G401.6 (cell line): ENCODE results near the gene RAB3GAP1.
"Not testable (repeated sequence)": the region's sequence is repeated elsewhere in the genome, so short reads cannot be mapped to it uniquely, and the experiment has no call there.

Experiments
- FAIRE-seq: peaks from 2 replicates; lab custom pipeline; 2012; peaks lifted over from hg19 to GRCh38; lab: Jason Lieb, UNC

Gene RAB3GAP1

GRCh38 chr2:135105513-135106316 lies 53.6 kb downstream of the RAB3GAP1 start:
- not testable (repeated sequence) for FAIRE-seq

- FAIRE-seq, result no peak
Measured at GRCh38 chr2:135113322-135113721, 61.2 kb downstream of the RAB3GAP1 start.

GRCh38 chr2:135119582-135119981 lies 67.5 kb downstream of the RAB3GAP1 start:
- FAIRE-seq, result no peak

- no peak for FAIRE-seq
Measured at GRCh38 chr2:135121016-135121657, 69.0 kb downstream of the RAB3GAP1 start.

- FAIRE-seq, result peak; percentile 67
Measured at GRCh38 chr2:135121658-135122039, 69.6 kb downstream of the RAB3GAP1 start.

- FAIRE-seq, result no peak
Measured at GRCh38 chr2:135124924-135125886, 73.1 kb downstream of the RAB3GAP1 start.

GRCh38 chr2:135125940-135126339 lies 73.8 kb downstream of the RAB3GAP1 start:
- no peak for FAIRE-seq

- no peak for FAIRE-seq
Measured at GRCh38 chr2:135130751-135131150, 78.7 kb downstream of the RAB3GAP1 start.

GRCh38 chr2:135132314-135132713 lies 80.2 kb downstream of the RAB3GAP1 start:
- no peak for FAIRE-seq

- no peak for FAIRE-seq
Measured at GRCh38 chr2:135140606-135141005, 88.5 kb downstream of the RAB3GAP1 start.

GRCh38 chr2:135142323-135142722 lies 90.2 kb downstream of the RAB3GAP1 start:
- no peak for FAIRE-seq

GRCh38 chr2:135144343-135144742 lies 92.3 kb downstream of the RAB3GAP1 start:
- no peak for FAIRE-seq

GRCh38 chr2:135149251-135149650 lies 97.2 kb downstream of the RAB3GAP1 start:
- FAIRE-seq, result no peak

- FAIRE-seq, result no peak
Measured at GRCh38 chr2:135150725-135151124, 98.6 kb downstream of the RAB3GAP1 start.

- no peak for FAIRE-seq
Measured at GRCh38 chr2:135151615-135152014, 99.5 kb downstream of the RAB3GAP1 start.

GRCh38 chr2:135152361-135152760 lies 100.3 kb downstream of the RAB3GAP1 start:
- no peak for FAIRE-seq

- FAIRE-seq, result no peak
Measured at GRCh38 chr2:135154962-135155361, 102.9 kb downstream of the RAB3GAP1 start.

- no peak for FAIRE-seq
Measured at GRCh38 chr2:135157856-135158255, 105.8 kb downstream of the RAB3GAP1 start.

GRCh38 chr2:135159191-135159590 lies 107.1 kb downstream of the RAB3GAP1 start:
- no peak for FAIRE-seq

GRCh38 chr2:135162377-135162776 lies 110.3 kb downstream of the RAB3GAP1 start:
- no peak for FAIRE-seq

- no peak for FAIRE-seq
Measured at GRCh38 chr2:135162786-135163185, 110.7 kb downstream of the RAB3GAP1 start.

- no peak for FAIRE-seq
Measured at GRCh38 chr2:135163306-135163705, 111.2 kb downstream of the RAB3GAP1 start.

GRCh38 chr2:135163901-135164300 lies 111.8 kb downstream of the RAB3GAP1 start:
- no peak for FAIRE-seq
